ENCODE data around the gene ZMIZ2. TPM values are rescaled to one million over a fixed set of nuclear protein-coding genes. Genes with fewer than 3 reads are reported as not detected.

The ZMIZ2 gene
- total RNA-seq, result 9.0 and 13.8 TPM in 2 replicates

GRCh38 chr7:44748045-44748947, at the start of gene ZMIZ2:
TSS of gene ZMIZ2 (plus strand) at chr7:44748847. CDS start at chr7:44756250, 7,403 bp downstream.

GRCh38 chr7:44796504-44797328, 48.1 kb downstream of the ZMIZ2 start, which contains the start of gene PPIA:
TSS of gene PPIA (plus strand) at chr7:44796681. CDS start at chr7:44796725, 44 bp downstream.

Other genes starting within 250 kb of the ZMIZ2 start
- not detected in 2 replicates for gene NPC1L1, start 207.5 kb upstream of the ZMIZ2 start, total RNA-seq
- gene DDX56, start 174.9 kb upstream of the ZMIZ2 start, total RNA-seq, result 43.9 and 48.8 TPM in 2 replicates
- 43.8 and 69.2 TPM in 2 replicates for gene TMED4, start 166.6 kb upstream of the ZMIZ2 start, total RNA-seq
- gene OGDH, start 142.2 kb upstream of the ZMIZ2 start, total RNA-seq, result 37.4 and 53.9 TPM in 2 replicates
- 2,009 and 2,711 TPM in 2 replicates for gene PPIA, start 47.8 kb downstream of the ZMIZ2 start, total RNA-seq
- 51.5 and 98.6 TPM in 2 replicates for gene H2AZ2, start 99.2 kb downstream of the ZMIZ2 start, total RNA-seq
- 7.4 and 8.4 TPM in 2 replicates for gene PURB, start 136.7 kb downstream of the ZMIZ2 start, total RNA-seq
- not detected in 2 replicates for gene MYO1G, start 230.2 kb downstream of the ZMIZ2 start, total RNA-seq

All from pericardium fibroblast (primary cell).